ENCODE results near the gene ZNF160. TPM values are rescaled to one million over a fixed set of nuclear protein-coding genes. Genes with fewer than 3 reads are reported as not detected.

Gene ZNF160
- total and polyA plus RNA-seq, 2 of the 4 experiments (the other 2 are of a cell fraction): 22.6 to 26.9 TPM

DNA sequence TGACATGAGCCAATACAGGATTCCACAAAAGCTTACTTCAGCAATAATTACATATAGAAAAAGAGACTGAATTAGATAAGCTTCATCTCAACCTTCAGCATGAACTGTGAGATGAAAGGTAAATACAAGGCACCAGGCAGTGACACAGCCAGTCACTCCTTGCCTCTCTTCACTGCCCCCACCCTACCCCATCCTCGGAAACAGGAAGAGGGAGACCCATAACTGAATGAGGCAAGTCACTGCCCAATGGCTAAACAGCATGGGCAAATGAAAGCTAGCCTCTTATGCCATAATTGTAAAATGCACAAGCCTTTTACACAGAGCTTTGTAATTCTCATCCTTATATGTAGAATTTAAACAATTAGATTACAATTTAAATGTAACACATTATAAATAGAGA lies 1.7 kb downstream of the ZNF160 start:
- H3K36me3 ChIP-seq (ENCODE audit: control insufficient read depth, insufficient read depth, low read length): peaks cover 12% of the 10 kb centered on the region
- peak overlapping the region; percentile 95 for H3K4me2 ChIP-seq (ENCODE audit: low read depth, low read length)
- H3K23ac ChIP-seq (ENCODE audit: low read depth, low read length): peak overlapping the region; percentile 82; the same call in 1 of the 2 replicates
- no peaks in the 10 kb centered on the region for H3K9me3 ChIP-seq (ENCODE audit: control insufficient read depth, insufficient read depth, low read length)
- H3K79me1 ChIP-seq (ENCODE audit: low read depth in 1 of 2, low read length in 2 of 2): peaks cover 17 to 40% of the 10 kb centered on the region in 2 experiments
- H3K9me1 ChIP-seq (ENCODE audit: insufficient read depth, low read length): peaks cover 2% of the 10 kb centered on the region; the same call in 1 of the 2 replicates
- H3K18ac ChIP-seq (ENCODE audit: low read depth, low read length): no peak overlapping the region
- no peak overlapping the region for H3K4me3 ChIP-seq (ENCODE audit: insufficient read depth, low read depth, low read length)
- 0 out of 2 replicates have a peak overlapping the region, but pooled peaks have one; percentile 43 for H2AK5ac ChIP-seq (ENCODE audit: low read depth, low read length)
- TF ChIP-seq MXI1 (IDR thresholded peaks at IDR 0.05; ENCODE audit: borderline replicate concordance, low read depth, low read length) (no peak), RFX5 (IDR thresholded peaks at IDR 0.05; ENCODE audit: low read depth, low read length) (no peak), RAD21 (IDR thresholded peaks at IDR 0.05; ENCODE audit: low read length) (no peak), BHLHE40 (IDR thresholded peaks at IDR 0.05; ENCODE audit: low read depth, low read length) (no peak), SMC3 (IDR thresholded peaks at IDR 0.05; ENCODE audit: low read depth, low read length) (no peak), RCOR1 (IDR thresholded peaks at IDR 0.05; ENCODE audit: insufficient replicate concordance, low read length) (no peak), NFE2L2 (IDR thresholded peaks at IDR 0.05; ENCODE audit: low read depth, low read length) (no peak), FOS (IDR thresholded peaks at IDR 0.05; ENCODE audit: low read depth, low read length) (no peak), MAZ (IDR thresholded peaks at IDR 0.05; ENCODE audit: borderline replicate concordance, low read depth, low read length) (peak; percentile 38; the same call in 1 of the 2 replicates), MAFK (IDR thresholded peaks at IDR 0.05; ENCODE audit: low read depth, low read length) (peak; percentile 45)
- TF ChIP-seq, protein P1, sequence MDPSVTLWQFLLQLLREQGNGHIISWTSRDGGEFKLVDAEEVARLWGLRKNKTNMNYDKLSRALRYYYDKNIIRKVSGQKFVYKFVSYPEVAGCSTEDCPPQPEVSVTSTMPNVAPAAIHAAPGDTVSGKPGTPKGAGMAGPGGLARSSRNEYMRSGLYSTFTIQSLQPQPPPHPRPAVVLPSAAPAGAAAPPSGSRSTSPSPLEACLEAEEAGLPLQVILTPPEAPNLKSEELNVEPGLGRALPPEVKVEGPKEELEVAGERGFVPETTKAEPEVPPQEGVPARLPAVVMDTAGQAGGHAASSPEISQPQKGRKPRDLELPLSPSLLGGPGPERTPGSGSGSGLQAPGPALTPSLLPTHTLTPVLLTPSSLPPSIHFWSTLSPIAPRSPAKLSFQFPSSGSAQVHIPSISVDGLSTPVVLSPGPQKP (IDR thresholded peaks at IDR 0.05; ENCODE audit: borderline replicate concordance, low read depth, low read length): no peak
- TF ChIP-seq, protein P2, sequence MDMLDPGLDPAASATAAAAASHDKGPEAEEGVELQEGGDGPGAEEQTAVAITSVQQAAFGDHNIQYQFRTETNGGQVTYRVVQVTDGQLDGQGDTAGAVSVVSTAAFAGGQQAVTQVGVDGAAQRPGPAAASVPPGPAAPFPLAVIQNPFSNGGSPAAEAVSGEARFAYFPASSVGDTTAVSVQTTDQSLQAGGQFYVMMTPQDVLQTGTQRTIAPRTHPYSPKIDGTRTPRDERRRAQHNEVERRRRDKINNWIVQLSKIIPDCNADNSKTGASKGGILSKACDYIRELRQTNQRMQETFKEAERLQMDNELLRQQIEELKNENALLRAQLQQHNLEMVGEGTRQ (IDR thresholded peaks at IDR 0.05; ENCODE audit: low read depth, low read length): no peak
- H2BK20ac ChIP-seq (ENCODE audit: low read depth, low read length): no peak overlapping the region
- ChIA-PET CTCF (no interaction called here), POLR2A (ENCODE audit: unreplicated experiment) (no interaction called here)
- H2AK9ac ChIP-seq (replicated peaks; ENCODE audit: low read depth, low read length, poor library complexity): no peak overlapping the region
- peak; percentile 12 for DNase-seq
- WGBS, 2 experiments (ENCODE audit: extremely low coverage in 2 of 2, insufficient read length in 1 of 2): no CpG with 5 or more reads among the region's 1 CpG
- no peak overlapping the region for H3K27ac ChIP-seq (ENCODE audit: insufficient read depth, low read length)
- H4K91ac ChIP-seq (ENCODE audit: insufficient read depth, low read depth, low read length): no peak overlapping the region
- no peak overlapping the region for H3K56ac ChIP-seq (ENCODE audit: extremely low read depth, insufficient read depth, low read length)
- H3K9ac ChIP-seq (ENCODE audit: low read depth, low read length): 0 out of 2 replicates have a peak overlapping the region, but pooled peaks have one; percentile 79
- H2BK15ac ChIP-seq (ENCODE audit: low read depth, low read length): no peak overlapping the region
- no peak overlapping the region for H2BK120ac ChIP-seq (ENCODE audit: low read depth, low read length)
- no TSS peak for BruUV-seq (replicated peaks)
- in situ Hi-C loops (cut with MboI; ENCODE audit: low sequenced_read_pairs) (no loop called here), intact Hi-C loops (cut with micrococcal nuclease) (no loop called here), dilution Hi-C loops (cut with HindIII; ENCODE audit: low sequenced_read_pairs, unreplicated experiment) (no loop called here)
- no peak overlapping the region for H2AFZ ChIP-seq (replicated peaks; ENCODE audit: low read length, poor library complexity)
- no peak overlapping the region for H4K5ac ChIP-seq (ENCODE audit: low read depth, low read length)
- H4K20me1 ChIP-seq (ENCODE audit: insufficient read depth, low read length): peaks cover 29% of the 10 kb centered on the region
- no peak overlapping the region for H3K14ac ChIP-seq (replicated peaks; ENCODE audit: low read depth, low read length)
- no peak overlapping the region for H4K8ac ChIP-seq (ENCODE audit: low read depth in 2 of 2, low read length in 2 of 2)
- H3K4ac ChIP-seq (ENCODE audit: low read depth, low read length): no peak overlapping the region; the same call in 1 of the 2 replicates
- ATAC-seq (ENCODE audit: low read depth): no peak
- H3K27me3 ChIP-seq (ENCODE audit: control insufficient read depth, insufficient read depth, low read length): no peaks in the 10 kb centered on the region
- H3K4me1 ChIP-seq (ENCODE audit: control insufficient read depth, insufficient read depth, low read length): no peaks in the 10 kb centered on the region
- no peak overlapping the region for H2BK5ac ChIP-seq (ENCODE audit: low read depth, low read length, poor library complexity, severe bottlenecking)
